Activated naive CD4-positive, alpha-beta T cell treated with anti-CD3 and anti-CD28 coated beads, Interleukin-2, amount 50 U/mL, for 16 hours (primary cell): Measurements from ENCODE around the gene TAMM41.
"Not testable (repeated sequence)": the region's sequence is repeated elsewhere in the genome, so short reads cannot be mapped to it uniquely, and the experiment has no call there.

Source experiments
- DNase-seq: peaks from one replicate; pipeline ENCODE4 v3.0.0-alpha.2; 2020

TAMM41 gene

GRCh38 chr3:11759996-11760395 lies 86.7 kb downstream of the TAMM41 start:
- no peak for DNase-seq

DNA sequence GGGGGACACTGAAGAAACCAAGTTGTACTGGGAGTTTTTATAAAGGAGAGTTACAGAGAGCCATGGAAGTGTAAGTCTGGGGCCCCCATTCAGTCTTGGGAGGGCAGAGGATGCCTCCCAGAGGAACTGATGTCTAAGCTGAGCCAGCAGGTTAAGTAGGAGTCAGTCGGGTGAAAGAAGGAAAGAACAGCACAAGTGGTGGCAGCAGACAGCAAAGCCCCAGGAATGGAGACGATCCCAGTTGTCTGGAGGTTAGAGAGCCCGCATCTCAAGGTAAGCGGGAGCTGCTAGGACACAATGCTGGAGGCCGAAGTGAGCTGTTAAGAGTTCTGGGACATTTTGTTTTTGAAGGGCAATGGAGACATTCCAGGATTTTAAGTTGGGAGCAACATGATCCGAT lies 88.8 kb downstream of the TAMM41 start:
- no peak for DNase-seq

DNA sequence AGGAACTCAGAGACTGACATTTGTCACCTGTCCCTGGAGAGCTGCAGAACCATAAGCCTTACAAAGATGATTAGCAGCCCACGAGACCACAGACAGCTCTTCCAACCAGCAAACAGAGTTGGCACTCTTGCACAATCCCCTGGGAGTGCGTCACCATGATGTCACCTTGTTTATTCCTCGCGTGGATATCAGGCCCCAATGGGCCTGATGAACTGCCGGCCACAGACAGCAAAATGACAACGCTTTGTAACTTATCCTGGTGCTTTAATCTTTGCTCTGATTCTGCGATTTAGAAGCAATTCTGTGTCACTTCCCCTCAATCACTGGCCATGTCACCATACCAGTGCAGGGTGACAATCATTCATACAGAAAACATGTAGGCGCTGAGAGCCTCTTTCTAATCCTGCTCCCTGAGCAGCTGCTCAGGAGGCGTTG lies 89.2 kb downstream of the TAMM41 start:
- DNase-seq: no peak

DNA sequence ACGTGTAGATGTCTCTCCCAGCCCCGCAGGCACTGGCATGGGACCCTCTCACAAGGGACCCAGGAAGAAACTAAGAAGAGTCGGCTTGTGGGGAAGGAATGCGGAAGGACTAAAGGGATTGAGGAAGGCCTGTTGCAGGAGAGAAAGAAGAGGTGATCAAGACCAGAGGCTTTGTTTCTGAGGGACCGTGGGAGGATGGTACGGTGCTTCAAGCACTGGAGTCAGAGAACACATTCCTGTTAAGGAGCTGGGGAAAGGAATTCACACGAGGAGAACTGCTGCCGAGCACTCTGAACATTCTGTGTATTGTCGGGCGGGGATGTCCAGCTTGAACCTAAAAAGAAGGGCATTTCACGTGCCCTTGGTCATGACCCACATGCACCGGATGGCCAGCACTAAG lies 91.4 kb downstream of the TAMM41 start:
- DNase-seq: no peak

DNA sequence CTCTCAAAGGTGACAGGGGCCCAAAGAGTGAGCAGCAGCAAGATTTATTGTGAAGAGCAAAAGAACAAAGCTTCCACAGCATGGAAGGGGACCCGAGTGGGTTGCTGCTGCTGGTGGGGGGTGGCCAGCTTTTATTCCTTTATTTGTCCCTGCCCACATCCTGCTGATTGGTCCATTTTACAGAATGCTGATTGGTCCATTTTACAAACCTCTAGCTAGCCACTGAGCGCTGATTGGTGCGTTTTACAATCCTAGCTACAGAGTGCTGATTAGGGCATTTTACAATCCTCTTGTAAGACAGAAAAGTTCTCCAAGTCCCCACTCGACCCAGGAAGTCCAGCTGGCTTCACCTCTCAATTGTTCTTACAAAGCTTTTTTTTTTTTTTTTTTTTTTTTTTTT lies 94.4 kb downstream of the TAMM41 start:
- not testable (repeated sequence) for DNase-seq

GRCh38 chr3:11748306-11748705 lies 98.4 kb downstream of the TAMM41 start:
- DNase-seq: not testable (repeated sequence)
